ENCODE measurements around the gene TMX3.

The TMX3 gene

DNA sequence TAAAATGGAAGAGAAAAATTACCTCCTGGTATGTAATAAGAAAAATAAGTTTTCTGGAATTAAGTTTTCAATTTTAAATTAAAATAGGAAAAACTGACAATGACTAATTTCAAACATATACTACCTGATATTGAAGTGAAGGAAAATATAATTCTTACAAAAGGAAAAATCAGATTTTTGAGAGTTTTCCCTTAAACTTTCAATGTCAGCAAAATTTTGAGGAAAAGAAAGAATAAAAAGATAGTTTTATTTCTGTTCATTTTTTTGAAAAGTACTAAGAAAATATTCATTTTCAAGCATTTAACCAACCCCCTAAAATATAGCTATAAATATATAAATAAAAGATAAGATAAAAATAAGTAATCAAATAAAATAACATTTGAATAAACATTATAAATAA, 87.1 kb downstream of the TMX3 start:
- Histone ChIP-seq H2AK5ac (ENCODE audit: low read length) (no peak overlapping the region), H3K79me1 (ENCODE audit: low read length) (no peaks in the 10 kb centered on the region), H3K56ac (ENCODE audit: low read length) (no peak overlapping the region), H3K79me2 (ENCODE audit: control insufficient read depth, insufficient read depth, low read length) (no peaks in the 10 kb centered on the region), H3K36me3 (ENCODE audit: control insufficient read depth, insufficient read depth, low read length) (no peaks in the 10 kb centered on the region), H2BK5ac (ENCODE audit: low read length) (no peak overlapping the region), H3K4ac (ENCODE audit: low read depth, low read length) (no peak overlapping the region), H2BK120ac (ENCODE audit: low read depth, low read length) (no peak overlapping the region), H3K4me1 (ENCODE audit: control insufficient read depth, low read depth, low read length) (no peaks in the 10 kb centered on the region), H3K4me3 (ENCODE audit: low read length) (no peak overlapping the region), H3K27ac (ENCODE audit: low read depth, low read length) (no peak overlapping the region), H3K18ac (ENCODE audit: low read length) (no peak overlapping the region), H2BK15ac (replicated peaks; ENCODE audit: low read depth) (no peak overlapping the region), H3K4me2 (ENCODE audit: low read length) (no peak overlapping the region), H4K5ac (ENCODE audit: low read length) (no peak overlapping the region), H3K27me3 (ENCODE audit: insufficient read depth, low read length, poor library complexity) (no peaks in the 10 kb centered on the region), H3K23ac (ENCODE audit: low read length) (no peak overlapping the region), H3K9ac (ENCODE audit: low read length) (no peak overlapping the region), H4K8ac (ENCODE audit: low read depth, low read length) (no peak overlapping the region)
- DNase-seq: no peak
